Loucy (cell line): ENCODE data around the gene SLC35E3.

Experiments used
- H2AFZ ChIP-seq: fragments of 200-600 bp; sonication (generic); 2 replicates; pipeline ENCODE4 v1.6.0; 2016; ENCODE audit warnings: antibody characterized with exemption, mild to moderate bottlenecking, low read length, moderate library complexity
- H3F3A ChIP-seq: fragments of 200-600 bp; 2 replicates; pipeline ENCODE4 v1.6.0; 2016; ENCODE audit warnings: antibody characterized with exemption, low read depth, mild to moderate bottlenecking
- H3K27me3 ChIP-seq: fragments of 200-600 bp; sonication (generic); 2 replicates; pipeline ENCODE4 v1.6.1; 2014; ENCODE audit warnings: low read length, mild to moderate bottlenecking; ENCODE audit not compliant: insufficient read depth, poor library complexity, severe bottlenecking
- H3K36me3 ChIP-seq: fragments of 200-600 bp; sonication (generic); 2 replicates; pipeline ENCODE4 v1.6.1; 2016; ENCODE audit warnings: low read length; ENCODE audit not compliant: insufficient read depth
- H3K4me1 ChIP-seq: fragments of 200-600 bp; sonication (generic); 2 replicates; pipeline ENCODE4 v1.5.1; 2014; ENCODE audit warnings: low read length, mild to moderate bottlenecking; ENCODE audit not compliant: insufficient read depth, poor library complexity, severe bottlenecking
- H3K4me2 ChIP-seq: fragments of 200-600 bp; sonication (generic); 2 replicates; pipeline ENCODE4 v1.6.0; 2014; ENCODE audit warnings: antibody characterized with exemption, low read length, low read depth, mild to moderate bottlenecking; ENCODE audit not compliant: poor library complexity, severe bottlenecking
- H3K4me3 ChIP-seq: fragments of 200-600 bp; sonication (generic); 2 replicates; pipeline ENCODE4 v1.5.1; 2014; ENCODE audit warnings: low read length, mild to moderate bottlenecking, mixed read lengths; ENCODE audit not compliant: poor library complexity, severe bottlenecking
- H3K79me2 ChIP-seq: fragments of 200-600 bp; sonication (generic); 2 replicates; pipeline ENCODE4 v1.6.1; 2014; ENCODE audit warnings: low read length; ENCODE audit not compliant: insufficient read depth
- H3K9ac ChIP-seq: fragments of 200-600 bp; sonication (generic); 2 replicates; pipeline ENCODE4 v1.6.0; 2014; ENCODE audit warnings: mild to moderate bottlenecking, low read depth, low read length, moderate library complexity; ENCODE audit not compliant: poor library complexity, severe bottlenecking
- H3K9me2 ChIP-seq: fragments of 200-600 bp; sonication (generic); replicated peaks from 2 replicates; pipeline ENCODE4 v1.6.1; 2016; ENCODE audit warnings: low read depth, low read length, mixed read lengths
- H3K9me3 ChIP-seq: fragments of 200-600 bp; sonication (generic); 2 replicates; pipeline ENCODE4 v1.6.1; 2014; ENCODE audit warnings: mild to moderate bottlenecking, antibody characterized with exemption, low read length, low read depth; ENCODE audit not compliant: insufficient read depth
- H4K20me1 ChIP-seq: fragments of 200-600 bp; sonication (generic); 2 replicates; pipeline ENCODE4 v1.6.0; 2014; ENCODE audit warnings: antibody characterized with exemption, low read length, mild to moderate bottlenecking; ENCODE audit not compliant: insufficient read depth, poor library complexity, severe bottlenecking
- EZH2phosphoT487 ChIP-seq: fragments of 200-600 bp; IDR thresholded peaks from 2 replicates; pipeline ENCODE4 v1.6.1; 2018; ENCODE audit warnings: antibody characterized with exemption, mild to moderate bottlenecking, moderate library complexity, borderline replicate concordance
- TF ChIP-seq, protein P1 (sequence below): fragments of 200-600 bp; sonication (generic); conservative IDR thresholded peaks from 2 replicates; pipeline ENCODE4 v1.5.1; 2014; ENCODE audit warnings: mild to moderate bottlenecking, antibody characterized with exemption, low read length

The SLC35E3 gene

DNA sequence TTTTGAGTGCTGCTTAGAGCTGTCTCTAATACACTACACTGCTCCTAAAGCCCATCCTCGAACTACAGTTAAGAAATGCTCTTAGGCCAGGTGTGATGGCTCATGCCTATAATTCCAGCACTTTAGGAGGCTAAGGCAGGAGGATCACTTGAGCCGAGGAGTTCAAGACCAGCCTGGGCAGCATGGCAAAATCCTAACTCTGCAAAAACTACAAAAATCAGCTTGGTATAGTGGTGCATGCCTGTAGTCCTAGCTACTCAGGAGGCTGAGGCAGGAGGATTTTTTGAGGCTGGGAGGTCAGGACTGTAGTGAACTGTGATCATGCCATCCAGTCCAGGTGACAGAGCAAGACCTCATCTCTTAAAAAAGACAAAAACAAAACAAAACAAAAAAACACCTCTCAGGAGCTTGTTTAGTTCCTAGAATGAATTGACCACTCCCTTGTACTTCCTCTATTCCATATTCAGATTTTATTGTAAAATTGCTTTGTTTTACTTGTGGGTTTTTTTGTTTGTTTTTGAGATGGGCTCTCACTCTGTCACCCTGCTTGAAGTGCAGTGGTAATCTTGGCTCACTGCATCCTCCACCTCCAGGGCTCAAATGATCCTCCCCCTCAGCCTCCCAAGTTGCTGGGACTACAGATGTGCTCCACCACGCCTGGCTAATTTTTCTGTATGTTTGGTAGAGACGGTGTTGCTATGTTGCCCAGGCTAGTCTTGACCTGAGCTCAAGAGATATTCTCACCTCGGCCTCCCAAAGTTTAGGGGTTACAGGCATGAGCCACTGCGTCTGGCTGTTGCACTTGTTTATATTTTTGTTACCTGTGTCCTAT, 75.6 kb downstream of the SLC35E3 start:
- H4K20me1 ChIP-seq, result peaks cover 34% of the 10 kb centered on the region
- H3K4me3 ChIP-seq, result no peak overlapping the region
- H3K4me2 ChIP-seq, result no peak overlapping the region
- no peaks in the 10 kb centered on the region for H3K9me2 ChIP-seq
- H3K4me1 ChIP-seq, result peaks cover 7% of the 10 kb centered on the region
- no peaks in the 10 kb centered on the region for H3K9me3 ChIP-seq
- H3K36me3 ChIP-seq, result peaks cover 90% of the 10 kb centered on the region
- H3K79me2 ChIP-seq, result peaks cover 54% of the 10 kb centered on the region
- H3F3A ChIP-seq, result no peaks in the 10 kb centered on the region
- H3K9ac ChIP-seq, result no peak overlapping the region
- TF ChIP-seq, protein P1, sequence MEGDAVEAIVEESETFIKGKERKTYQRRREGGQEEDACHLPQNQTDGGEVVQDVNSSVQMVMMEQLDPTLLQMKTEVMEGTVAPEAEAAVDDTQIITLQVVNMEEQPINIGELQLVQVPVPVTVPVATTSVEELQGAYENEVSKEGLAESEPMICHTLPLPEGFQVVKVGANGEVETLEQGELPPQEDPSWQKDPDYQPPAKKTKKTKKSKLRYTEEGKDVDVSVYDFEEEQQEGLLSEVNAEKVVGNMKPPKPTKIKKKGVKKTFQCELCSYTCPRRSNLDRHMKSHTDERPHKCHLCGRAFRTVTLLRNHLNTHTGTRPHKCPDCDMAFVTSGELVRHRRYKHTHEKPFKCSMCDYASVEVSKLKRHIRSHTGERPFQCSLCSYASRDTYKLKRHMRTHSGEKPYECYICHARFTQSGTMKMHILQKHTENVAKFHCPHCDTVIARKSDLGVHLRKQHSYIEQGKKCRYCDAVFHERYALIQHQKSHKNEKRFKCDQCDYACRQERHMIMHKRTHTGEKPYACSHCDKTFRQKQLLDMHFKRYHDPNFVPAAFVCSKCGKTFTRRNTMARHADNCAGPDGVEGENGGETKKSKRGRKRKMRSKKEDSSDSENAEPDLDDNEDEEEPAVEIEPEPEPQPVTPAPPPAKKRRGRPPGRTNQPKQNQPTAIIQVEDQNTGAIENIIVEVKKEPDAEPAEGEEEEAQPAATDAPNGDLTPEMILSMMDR, result no peak
- no peak for TF ChIP-seq EZH2phosphoT487
- H3K27me3 ChIP-seq, result no peaks in the 10 kb centered on the region
- no peak overlapping the region for H2AFZ ChIP-seq

DNA sequence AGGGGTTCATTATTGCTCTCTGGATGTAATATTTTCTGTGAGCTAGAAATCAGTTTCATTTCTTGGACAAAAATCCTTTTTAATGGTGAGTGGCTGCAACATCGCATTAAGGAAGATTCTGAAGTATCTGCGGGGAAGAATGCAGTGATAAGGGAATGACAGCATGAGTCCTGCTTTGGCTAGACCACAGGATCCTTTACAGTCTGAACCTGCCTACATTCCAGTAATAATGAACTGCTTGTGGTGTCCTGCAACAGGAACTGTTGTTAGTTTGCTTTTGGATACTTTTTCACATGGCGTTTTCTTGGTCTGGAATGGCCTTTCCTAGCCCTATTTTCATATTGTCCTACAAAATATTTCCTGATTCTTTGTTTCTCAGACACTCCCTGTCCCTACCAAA, 77.7 kb downstream of the SLC35E3 start:
- TF ChIP-seq, protein P1, result no peak
- H3K9me3 ChIP-seq, result no peaks in the 10 kb centered on the region
- H4K20me1 ChIP-seq, result peaks cover 24% of the 10 kb centered on the region
- peaks cover 5% of the 10 kb centered on the region for H3K4me1 ChIP-seq
- no peaks in the 10 kb centered on the region for H3K9me2 ChIP-seq
- no peaks in the 10 kb centered on the region for H3K27me3 ChIP-seq
- no peak overlapping the region for H3K4me3 ChIP-seq
- H3K79me2 ChIP-seq, result peaks cover 39% of the 10 kb centered on the region
- H3K4me2 ChIP-seq, result no peak overlapping the region
- peaks cover 97% of the 10 kb centered on the region for H3K36me3 ChIP-seq
- H3F3A ChIP-seq, result peaks cover 7% of the 10 kb centered on the region; the same call in 1 of the 2 replicates
- no peak overlapping the region for H2AFZ ChIP-seq
- no peak overlapping the region for H3K9ac ChIP-seq

DNA sequence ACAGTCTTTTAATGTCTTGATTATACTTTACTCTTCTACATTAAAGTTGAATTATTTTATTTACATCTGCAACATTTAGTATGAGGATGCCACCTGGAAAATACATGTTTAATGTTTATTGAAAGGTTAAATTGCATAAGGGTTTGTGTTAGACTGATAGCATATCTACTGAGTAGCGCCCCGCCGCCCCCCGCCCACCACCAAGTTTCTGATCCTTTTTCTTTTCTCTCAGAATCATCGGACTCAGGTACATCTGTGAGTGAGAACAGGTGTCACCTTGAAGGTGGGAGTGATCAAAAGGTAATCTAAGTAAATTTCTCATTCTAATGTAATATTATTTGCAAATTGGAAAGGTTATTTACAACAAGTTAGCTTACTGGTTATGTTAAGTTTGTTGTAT, 78.2 kb downstream of the SLC35E3 start:
- Histone ChIP-seq H3F3A (peaks cover 9% of the 10 kb centered on the region; the same call in 1 of the 2 replicates), H3K79me2 (peaks cover 34% of the 10 kb centered on the region), H3K36me3 (peaks cover 97% of the 10 kb centered on the region), H3K4me2 (no peak overlapping the region), H3K9me3 (no peaks in the 10 kb centered on the region), H3K27me3 (no peaks in the 10 kb centered on the region), H3K9ac (no peak overlapping the region), H2AFZ (no peak overlapping the region), H3K4me1 (peaks cover 5% of the 10 kb centered on the region), H3K4me3 (no peak overlapping the region), H4K20me1 (peaks cover 25% of the 10 kb centered on the region), H3K9me2 (no peaks in the 10 kb centered on the region)
- TF ChIP-seq EZH2phosphoT487, result no peak
- TF ChIP-seq, protein P1, result no peak
